GM23338 (cell line): ENCODE results near the gene ME1. TPM values are rescaled to one million over a fixed set of nuclear protein-coding genes. Genes with fewer than 3 reads are reported as not detected.

ENCODE experiments used
- ATAC-seq: fragments of 200-7000 bp; cut with Tn5 transposase; 3 replicates; pipeline ENCODE4 v1.9.1; 2020
- DNase-seq: peaks from one replicate; pipeline ENCODE4 v3.0.0-alpha.2; 2015; ENCODE audit warnings: low spot score
- H2AFZ ChIP-seq: fragments of 200-600 bp; sonication (generic); 2 replicates; pipeline ENCODE4 v1.8.0; 2016; ENCODE audit warnings: antibody characterized with exemption, mild to moderate bottlenecking, moderate library complexity
- H3F3A ChIP-seq: fragments of 200-600 bp; sonication (generic); replicated peaks from 2 replicates; pipeline ENCODE4 v1.8.0; 2017; ENCODE audit warnings: antibody characterized with exemption, mixed run types, low read depth
- H3K27ac ChIP-seq: fragments of 200-600 bp; sonication (generic); 2 replicates; pipeline ENCODE4 v1.6.1; 2016; ENCODE audit warnings: low read depth
- H3K27me3 ChIP-seq: fragments of 200-600 bp; sonication (generic); 2 replicates; pipeline ENCODE4 v1.8.0; 2016; ENCODE audit warnings: mild to moderate bottlenecking, mixed run types, moderate library complexity; ENCODE audit not compliant: insufficient read depth
- H3K36me3 ChIP-seq: fragments of 200-600 bp; sonication (generic); 2 replicates; pipeline ENCODE4 v1.8.0; 2016; ENCODE audit warnings: mild to moderate bottlenecking; ENCODE audit not compliant: insufficient read depth
- H3K4me1 ChIP-seq: fragments of 200-600 bp; sonication (generic); 2 replicates; pipeline ENCODE4 v1.8.0; 2016; ENCODE audit warnings: mild to moderate bottlenecking, moderate library complexity; ENCODE audit not compliant: insufficient read depth
- H3K4me2 ChIP-seq: fragments of 200-600 bp; sonication (generic); 2 replicates; pipeline ENCODE4 v1.7.1; 2017; ENCODE audit warnings: mixed run types
- H3K4me3 ChIP-seq: fragments of 200-600 bp; sonication (generic); 2 replicates; pipeline ENCODE4 v1.6.1; 2016; ENCODE audit warnings: mixed run types
- H3K79me2 ChIP-seq: fragments of 200-600 bp; sonication (generic); replicated peaks from 2 replicates; pipeline ENCODE4 v1.8.0; 2017; ENCODE audit warnings: mild to moderate bottlenecking; ENCODE audit not compliant: insufficient read depth
- H3K9me2 ChIP-seq: fragments of 200-600 bp; sonication (generic); 2 replicates; pipeline ENCODE4 v1.8.0; 2017; ENCODE audit not compliant: insufficient read depth
- H4K20me1 ChIP-seq: fragments of 200-600 bp; sonication (generic); replicated peaks from 2 replicates; pipeline ENCODE4 v1.8.0; 2017; ENCODE audit warnings: mild to moderate bottlenecking; ENCODE audit not compliant: insufficient read depth
- H3K27ac Mint-ChIP-seq: 2 replicates; pipeline ENCODE4 v1.8.0; 2020; ENCODE audit warnings: inconsistent platforms, mild to moderate bottlenecking, moderate library complexity, mixed read lengths
- H3K27me3 Mint-ChIP-seq: 3 replicates; pipeline ENCODE4 v1.8.0; 2022; ENCODE audit warnings: low read depth, mild to moderate bottlenecking, moderate library complexity, mixed read lengths, inconsistent platforms; ENCODE audit not compliant: insufficient read depth, poor library complexity
- H3K36me3 Mint-ChIP-seq: 3 replicates; pipeline ENCODE4 v1.8.0; 2021; ENCODE audit warnings: low read depth, mild to moderate bottlenecking, inconsistent platforms, moderate library complexity, mixed read lengths
- H3K4me1 Mint-ChIP-seq: 3 replicates; pipeline ENCODE4 v1.8.0; 2020; ENCODE audit warnings: mild to moderate bottlenecking, inconsistent platforms, mixed read lengths
- H3K4me3 Mint-ChIP-seq: 3 replicates; pipeline ENCODE4 v1.8.0; 2021; ENCODE audit warnings: moderate library complexity, mild to moderate bottlenecking, inconsistent platforms, mixed read lengths
- H3K9me3 Mint-ChIP-seq: 3 replicates; pipeline ENCODE4 v1.8.0; 2020; ENCODE audit warnings: moderate library complexity, mild to moderate bottlenecking, inconsistent platforms, mixed read lengths
- ETS1 ChIP-seq: IDR thresholded peaks from 2 replicates; pipeline ENCODE4 v1.6.1; 2016; ENCODE audit warnings: antibody characterized with exemption
- EZH2 ChIP-seq: fragments of 200-600 bp; sonication (generic); IDR thresholded peaks from one replicate; pipeline ENCODE4 v1.8.0; 2017; ENCODE audit warnings: antibody characterized with exemption, mild to moderate bottlenecking, low read depth; ENCODE audit not compliant: unreplicated experiment
- EZH2phosphoT487 ChIP-seq: fragments of 200-600 bp; sonication (generic); IDR thresholded peaks from one replicate; pipeline ENCODE4 v1.8.1; 2018; ENCODE audit warnings: antibody characterized with exemption; ENCODE audit not compliant: unreplicated experiment
- JUNB ChIP-seq: IDR thresholded peaks from one replicate; pipeline ENCODE4 v1.6.1; 2016; ENCODE audit warnings: antibody characterized with exemption; ENCODE audit not compliant: unreplicated experiment
- NANOG ChIP-seq: IDR thresholded peaks from 2 replicates; pipeline ENCODE4 v1.6.1; 2016; ENCODE audit warnings: antibody characterized with exemption, borderline replicate concordance
- POLR2AphosphoS5 ChIP-seq: IDR thresholded peaks from 2 replicates; pipeline ENCODE4 v1.6.1; 2016; ENCODE audit warnings: antibody characterized with exemption, low read depth
- STAT1 ChIP-seq: IDR thresholded peaks from one replicate; pipeline ENCODE4 v1.6.1; 2016; ENCODE audit warnings: antibody characterized with exemption; ENCODE audit not compliant: unreplicated experiment
- ZNF114 ChIP-seq: fragments of 250-450 bp; sonication (Bioruptor Pico); IDR thresholded peaks from 2 replicates; pipeline ENCODE4 v1.5.0; 2020; ENCODE audit warnings: mild to moderate bottlenecking, moderate library complexity
- ZNF331 ChIP-seq: fragments of 250-450 bp; sonication (Bioruptor Pico); IDR thresholded peaks from 2 replicates; pipeline ENCODE4 v1.5.0; 2020; ENCODE audit warnings: low read depth, mild to moderate bottlenecking, moderate library complexity
- ZNF462 ChIP-seq: fragments of 250-450 bp; sonication (Bioruptor Pico); IDR thresholded peaks from 2 replicates; pipeline ENCODE4 v1.5.0; 2020; ENCODE audit warnings: mild to moderate bottlenecking, moderate library complexity
- polyA plus RNA-seq: library from polyadenylated mRNA; unstranded; fragments of >200 nt; fragmentation: Nextera tagmentation; extraction: Ambion mirVana; gene quantifications from 2 replicates; pipeline ENCODE4 v1.2.1, GENCODE V29; 2016
- total RNA-seq: library from RNA; depleted of rRNA; stranded (reverse); fragments of >200 nt; shearing (Covaris generic); gene quantifications from 2 replicates; pipeline ENCODE4 v1.2.3, GENCODE V29; 2014

The ME1 gene
- total and polyA plus RNA-seq, 2 experiments from 2014 or later: 6.4 to 8.0 TPM

- TF ChIP-seq ZNF462 (CRISPR knock-in tag): no peak
- TF ChIP-seq EZH2phosphoT487: no peak
- no peak for TF ChIP-seq POLR2AphosphoS5
These were observed 12.8 kb downstream of the ME1 start (continued) for GRCh38 chr6:83417880-83418663.

GRCh38 chr6:83413068-83413467, 17.8 kb downstream of the ME1 start:
- H3K4me1 Mint-ChIP-seq: no peaks in the 10 kb centered on the region
- H3K9me2 ChIP-seq: no peaks in the 10 kb centered on the region
- no peaks in the 10 kb centered on the region for H3F3A ChIP-seq
- no peaks in the 10 kb centered on the region; the same call in 1 of the 2 replicates for H4K20me1 ChIP-seq
- H3K27ac ChIP-seq: no peak overlapping the region
- H2AFZ ChIP-seq: no peak overlapping the region
- H3K27me3 Mint-ChIP-seq: no peaks in the 10 kb centered on the region
- peaks cover 13% of the 10 kb centered on the region for H3K79me2 ChIP-seq
- no peak overlapping the region for H3K4me2 ChIP-seq
- no peak for ATAC-seq
- H3K4me3 Mint-ChIP-seq: no peak overlapping the region
- no peaks in the 10 kb centered on the region for H3K36me3 Mint-ChIP-seq
- DNase-seq: no peak
- no peaks in the 10 kb centered on the region for H3K9me3 Mint-ChIP-seq
- H3K27me3 ChIP-seq: no peaks in the 10 kb centered on the region
- H3K27ac Mint-ChIP-seq: no peak overlapping the region
- no peak overlapping the region for H3K4me3 ChIP-seq
- H3K4me1 ChIP-seq: no peaks in the 10 kb centered on the region
- no peaks in the 10 kb centered on the region for H3K36me3 ChIP-seq
- no peak for TF ChIP-seq EZH2
- TF ChIP-seq POLR2AphosphoS5: no peak
- no peak for TF ChIP-seq JUNB
- TF ChIP-seq STAT1: no peak
- no peak for TF ChIP-seq ETS1
- TF ChIP-seq ZNF114: no peak
- no peak for TF ChIP-seq ZNF331 (CRISPR knock-in tag)
- TF ChIP-seq NANOG: no peak
